CD14-positive monocyte (primary cell): ENCODE results near the gene PIM3. TPM values are rescaled to one million over a fixed set of nuclear protein-coding genes. Genes with fewer than 3 reads are reported as not detected.

Experiments used
- DNase-seq, 3 donors: peaks; one replicate each; pipeline ENCODE4 v3.0.0-alpha.2; 2011 to 2022
- H2AFZ ChIP-seq: 2 replicates; pipeline ENCODE4 v1.6.0; 2012; ENCODE audit warnings: mild to moderate bottlenecking, low read depth, low read length, inconsistent platforms; ENCODE audit not compliant: insufficient read depth, poor library complexity, severe bottlenecking
- H3K27ac ChIP-seq, 2 donors: 1 replicate in 1 of 2; 2 replicates in 1 of 2; pipeline ENCODE4 v1.5.1; 2012 to 2013; ENCODE audit warnings: low read length in 2 of 2, control low read depth in 1 of 2, inconsistent platforms in 1 of 2, low read depth in 1 of 2, mild to moderate bottlenecking in 1 of 2
- H3K27me3 ChIP-seq, 2 donors: one replicate each; pipeline versions ENCODE4 v1.6.0 to v1.6.1; 2011 to 2013; ENCODE audit warnings: low read length in 2 of 2; ENCODE audit not compliant: control insufficient read depth in 2 of 2, insufficient read depth in 2 of 2
- H3K36me3 ChIP-seq, 2 donors: replicated peaks in 1 of 2; 1 replicate in 1 of 2; 2 replicates in 1 of 2; pipeline versions ENCODE4 v1.5.1 to v1.6.1; 2012 to 2013; ENCODE audit warnings: low read length in 2 of 2, control low read depth in 1 of 2, inconsistent platforms in 1 of 2, mild to moderate bottlenecking in 1 of 2; ENCODE audit not compliant: insufficient read depth in 2 of 2, control insufficient read depth in 1 of 2
- H3K4me1 ChIP-seq, 2 donors: 1 replicate in 1 of 2; 2 replicates in 1 of 2; pipeline versions ENCODE4 v1.5.1 to v1.6.1; 2012 to 2013; ENCODE audit warnings: low read length in 2 of 2, control low read depth in 1 of 2, inconsistent platforms in 1 of 2, mild to moderate bottlenecking in 1 of 2, moderate library complexity in 1 of 2; ENCODE audit not compliant: insufficient read depth in 2 of 2, control insufficient read depth in 1 of 2
- H3K4me2 ChIP-seq: replicated peaks from 2 replicates; pipeline ENCODE3; 2012; ENCODE audit warnings: low read length, moderate library complexity, mild to moderate bottlenecking; ENCODE audit not compliant: poor library complexity, severe bottlenecking; ENCODE audit errors: extremely low read depth
- H3K4me3 ChIP-seq, 3 experiments: fragments of 200-600 bp in 1 of 3; sonication (generic) in 1 of 3; replicated peaks in 1 of 3; 1 replicate in 2 of 3; 2 replicates in 1 of 3; pipeline ENCODE4 v1.5.1; 2011 to 2013; ENCODE audit warnings: low read length in 3 of 3, mild to moderate bottlenecking in 3 of 3, control low read depth in 2 of 3, low read depth in 2 of 3, inconsistent platforms in 1 of 3, moderate library complexity in 1 of 3
- H3K79me2 ChIP-seq: 2 replicates; pipeline ENCODE4 v1.6.0; 2012; ENCODE audit warnings: mild to moderate bottlenecking, control low read depth, inconsistent platforms, low read length, moderate library complexity; ENCODE audit not compliant: insufficient read depth
- H3K9ac ChIP-seq: 2 replicates; pipeline ENCODE4 v1.6.0; 2017; ENCODE audit warnings: low read length, mild to moderate bottlenecking; ENCODE audit not compliant: insufficient read depth, poor library complexity, severe bottlenecking
- H3K9me3 ChIP-seq, 2 donors: replicated peaks in 1 of 2; 1 replicate in 1 of 2; 2 replicates in 1 of 2; pipeline versions ENCODE4 v1.5.1 to v1.6.1; 2012 to 2013; ENCODE audit warnings: low read length in 2 of 2, control low read depth in 1 of 2; ENCODE audit not compliant: control insufficient read depth in 1 of 2, insufficient read depth in 1 of 2
- H4K20me1 ChIP-seq: 2 replicates; pipeline ENCODE4 v1.6.0; 2012; ENCODE audit warnings: mild to moderate bottlenecking, low read length, control low read depth, moderate library complexity; ENCODE audit not compliant: insufficient read depth
- H3K27ac Mint-ChIP-seq, 7 donors: one replicate each; pipeline ENCODE4 v1.8.0; 2020; ENCODE audit warnings: mild to moderate bottlenecking in 7 of 7, mixed read lengths in 7 of 7, moderate library complexity in 6 of 7, inconsistent platforms in 2 of 7
- H3K27me3 Mint-ChIP-seq, 3 donors: one replicate each; pipeline ENCODE4 v1.8.0; 2021 to 2022; ENCODE audit warnings: low read depth in 3 of 3, mild to moderate bottlenecking in 3 of 3, mixed read lengths in 3 of 3, moderate library complexity in 3 of 3, inconsistent platforms in 1 of 3
- H3K36me3 Mint-ChIP-seq, 2 donors: one replicate each; pipeline ENCODE4 v1.8.0; 2020; ENCODE audit warnings: mixed read lengths in 2 of 2, inconsistent platforms in 1 of 2, mild to moderate bottlenecking in 1 of 2
- H3K4me1 Mint-ChIP-seq: one replicate; pipeline ENCODE4 v1.8.0; 2020; ENCODE audit warnings: mild to moderate bottlenecking, mixed read lengths
- H3K4me3 Mint-ChIP-seq, 2 donors: one replicate each; pipeline ENCODE4 v1.8.0; 2020; ENCODE audit warnings: mild to moderate bottlenecking in 2 of 2, mixed read lengths in 2 of 2, moderate library complexity in 1 of 2
- H3K9me3 Mint-ChIP-seq, 7 donors: one replicate each; pipeline ENCODE4 v1.8.0; 2020 to 2022; ENCODE audit warnings: mixed read lengths in 7 of 7, mild to moderate bottlenecking in 6 of 7, moderate library complexity in 6 of 7, inconsistent platforms in 2 of 7
- WGBS: methylation state at CpG from one replicate; pipeline ENCODE4 v1.1.5; 2013; ENCODE audit warnings: missing lambda C conversion rate; ENCODE audit not compliant: insufficient coverage; 5-methylcytosine and 5-hydroxymethylcytosine counted together
- intact Hi-C, 2 donors: fragments of 100-400 bp; cut with micrococcal nuclease; formaldehyde crosslinking; loops; one replicate each; pipeline versions ENCODE4 v1.15.0 to v1.15.1; 2023
- polyA plus RNA-seq, 3 donors: library from polyadenylated mRNA; depleted of rRNA in 1 of 3; unstranded in 2 of 3; stranded (reverse) in 1 of 3; fragments of 300-500 nt in 2 of 3; fragments of >200 nt in 1 of 3; fragmentation: Illumina TruSeq in 2 of 3; gene quantifications; 1 replicate in 2 of 3; 2 replicates in 1 of 3; pipeline ENCODE4 v1.2.3, GENCODE V29; 2012 to 2021
- TF ChIP-seq, protein P1 (sequence below): fragments of 200-600 bp; IDR thresholded peaks from one replicate; pipeline ENCODE4 v1.8.0; 2022; ENCODE audit warnings: antibody characterized with exemption, mild to moderate bottlenecking

Gene PIM3
- polyA plus RNA-seq, 3 donors, result 38.8 to 135 (median 40.4) TPM

GRCh38 chr22:49955581-49956417 is 4.8 kb upstream of the PIM3 start:
- Histone ChIP-seq H3K79me2 (peaks cover 8% of the 10 kb centered on the region), H3K4me3 (no peak overlapping the region), H3K27ac (no peak overlapping the region), H3K9ac (no peak overlapping the region), H3K27me3 (no peaks in the 10 kb centered on the region), H4K20me1 (no peaks in the 10 kb centered on the region), H2AFZ (no peak overlapping the region), H3K9me3 (no peaks in the 10 kb centered on the region), H3K4me2 (no peak overlapping the region), H3K36me3 (no peaks in the 10 kb centered on the region), H3K4me1 (peaks cover 34 to 57% of the 10 kb centered on the region in 2 donors)
- WGBS, result 95% methylated on average over 18 of the region's 22 CpGs
- H3K9me3 Mint-ChIP-seq, result no peaks in the 10 kb centered on the region
- peaks cover 0 to 3% of the 10 kb centered on the region in 2 donors for H3K36me3 Mint-ChIP-seq
- no peak for DNase-seq
- intact Hi-C loops, result no loop called here
- TF ChIP-seq, protein P1, sequence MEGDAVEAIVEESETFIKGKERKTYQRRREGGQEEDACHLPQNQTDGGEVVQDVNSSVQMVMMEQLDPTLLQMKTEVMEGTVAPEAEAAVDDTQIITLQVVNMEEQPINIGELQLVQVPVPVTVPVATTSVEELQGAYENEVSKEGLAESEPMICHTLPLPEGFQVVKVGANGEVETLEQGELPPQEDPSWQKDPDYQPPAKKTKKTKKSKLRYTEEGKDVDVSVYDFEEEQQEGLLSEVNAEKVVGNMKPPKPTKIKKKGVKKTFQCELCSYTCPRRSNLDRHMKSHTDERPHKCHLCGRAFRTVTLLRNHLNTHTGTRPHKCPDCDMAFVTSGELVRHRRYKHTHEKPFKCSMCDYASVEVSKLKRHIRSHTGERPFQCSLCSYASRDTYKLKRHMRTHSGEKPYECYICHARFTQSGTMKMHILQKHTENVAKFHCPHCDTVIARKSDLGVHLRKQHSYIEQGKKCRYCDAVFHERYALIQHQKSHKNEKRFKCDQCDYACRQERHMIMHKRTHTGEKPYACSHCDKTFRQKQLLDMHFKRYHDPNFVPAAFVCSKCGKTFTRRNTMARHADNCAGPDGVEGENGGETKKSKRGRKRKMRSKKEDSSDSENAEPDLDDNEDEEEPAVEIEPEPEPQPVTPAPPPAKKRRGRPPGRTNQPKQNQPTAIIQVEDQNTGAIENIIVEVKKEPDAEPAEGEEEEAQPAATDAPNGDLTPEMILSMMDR, result no peak
- no peak overlapping the region for H3K4me3 Mint-ChIP-seq
- H3K4me1 Mint-ChIP-seq, result peaks cover 27% of the 10 kb centered on the region
- H3K27ac Mint-ChIP-seq, result no peak overlapping the region
- peaks cover 0 to 4% (median 2%) of the 10 kb centered on the region in 3 donors for H3K27me3 Mint-ChIP-seq

GRCh38 chr22:49956418-49956770 is 4.2 kb upstream of the PIM3 start:
- no peak overlapping the region for H3K4me3 Mint-ChIP-seq
- Histone ChIP-seq H3K27ac (no peak overlapping the region), H3K9ac (no peak overlapping the region), H4K20me1 (peaks cover 5% of the 10 kb centered on the region), H2AFZ (no peak overlapping the region), H3K79me2 (peaks cover 14% of the 10 kb centered on the region), H3K4me1 (peaks cover 28 to 51% of the 10 kb centered on the region in 2 donors), H3K27me3 (no peaks in the 10 kb centered on the region), H3K4me3 (no peak overlapping the region), H3K9me3 (no peaks in the 10 kb centered on the region), H3K4me2 (no peak overlapping the region), H3K36me3 (no peaks in the 10 kb centered on the region)
- TF ChIP-seq, protein P1, result no peak
- H3K4me1 Mint-ChIP-seq, result peaks cover 25% of the 10 kb centered on the region
- H3K36me3 Mint-ChIP-seq, result peaks cover 0 to 3% of the 10 kb centered on the region in 2 donors
- DNase-seq, result no peak
- peaks cover 0 to 4% (median 2%) of the 10 kb centered on the region in 3 donors for H3K27me3 Mint-ChIP-seq
- H3K27ac Mint-ChIP-seq, result no peak overlapping the region
- WGBS, result 86% methylated on average over 7 of the region's 15 CpGs
- intact Hi-C loops, result no loop called here
- no peaks in the 10 kb centered on the region for H3K9me3 Mint-ChIP-seq
